GM19468 (cell line): ENCODE data around the gene SLC37A4.
"Not testable (repeated sequence)": the region's sequence is repeated elsewhere in the genome, so short reads cannot be mapped to it uniquely, and the experiment has no call there.

Source experiments
- ATAC-seq: cut with Tn5 transposase; IDR thresholded peaks from one replicate; pipeline ENCODE4 v1.9.1; 2021; ENCODE audit warnings: mild to moderate bottlenecking, moderate library complexity, moderate number of reproducible peaks; ENCODE audit not compliant: unreplicated experiment; ENCODE audit errors: extremely low read depth

Gene SLC37A4

DNA sequence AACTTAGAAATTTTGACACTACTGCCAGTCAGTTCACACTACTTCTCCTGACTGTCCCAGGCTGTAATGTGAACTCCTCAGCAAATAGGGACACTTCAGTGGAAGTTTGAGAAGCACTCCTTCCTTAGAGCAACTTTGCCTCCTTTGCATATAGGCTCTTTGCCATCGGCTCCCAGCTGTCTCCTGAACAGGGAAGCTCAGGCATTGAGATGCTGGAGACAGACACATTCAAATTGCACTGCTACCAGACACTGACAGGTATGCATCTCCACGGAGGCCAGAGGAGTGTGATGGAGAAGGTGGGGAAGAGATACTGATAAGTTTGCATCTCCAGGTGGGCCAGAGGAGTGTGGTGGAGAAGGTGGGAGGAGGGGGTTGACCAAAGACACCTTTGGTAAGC, 10.7 kb downstream of the SLC37A4 start:
- ATAC-seq: no peak

DNA sequence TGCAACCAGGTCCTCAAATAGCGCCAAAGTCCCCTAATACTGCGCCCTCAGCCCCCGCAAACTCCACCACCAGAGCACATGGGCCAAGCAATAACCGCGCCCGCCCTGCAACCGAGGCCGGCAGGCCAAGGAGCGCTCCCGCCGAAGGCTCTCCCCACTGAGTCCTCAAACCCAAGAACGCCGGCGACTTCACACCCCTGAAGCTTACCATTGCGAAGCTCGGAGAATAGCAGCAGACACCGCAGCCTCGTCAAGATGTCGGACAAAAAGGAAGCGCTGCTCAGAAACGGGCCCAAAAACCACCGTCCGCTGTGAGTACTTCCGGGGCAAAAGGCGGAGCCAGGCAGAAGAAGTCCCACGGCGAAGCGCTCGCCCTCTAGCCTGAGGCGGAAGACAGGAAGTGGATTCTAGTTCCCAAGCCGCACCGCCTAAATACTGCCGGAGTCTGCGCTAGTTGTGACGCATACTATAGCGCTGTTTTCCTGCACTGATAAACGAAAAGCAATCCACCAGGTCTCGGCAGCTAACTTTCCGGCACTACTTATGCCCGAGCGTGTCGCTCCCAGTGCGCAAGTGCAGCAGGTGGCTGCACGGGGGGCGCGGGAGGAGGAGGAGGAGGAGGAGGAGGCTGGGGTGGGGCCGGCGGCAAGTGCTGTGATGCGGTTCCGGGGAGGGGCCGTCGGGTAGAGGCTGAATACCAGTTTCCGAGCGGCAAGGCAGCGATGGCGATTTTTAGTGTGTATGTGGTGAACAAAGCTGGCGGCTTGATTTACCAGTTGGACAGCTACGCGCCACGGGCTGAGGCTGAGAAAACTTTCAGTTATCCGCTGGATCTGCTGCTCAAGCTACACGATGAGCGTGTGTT, 12.4 kb downstream of the SLC37A4 start, which contains the start of the genes RPS25 and TRAPPC4:
Gene RPS25 (minus strand): TSS at position 270 of the 865 bp plus-strand sequence. CDS start 59 bp downstream, at position 211.
Gene TRAPPC4 (plus strand): TSS at position 693 of the 865 bp plus-strand sequence. CDS start 30 bp downstream, at position 723.
- ATAC-seq: peak; percentile 76

DNA sequence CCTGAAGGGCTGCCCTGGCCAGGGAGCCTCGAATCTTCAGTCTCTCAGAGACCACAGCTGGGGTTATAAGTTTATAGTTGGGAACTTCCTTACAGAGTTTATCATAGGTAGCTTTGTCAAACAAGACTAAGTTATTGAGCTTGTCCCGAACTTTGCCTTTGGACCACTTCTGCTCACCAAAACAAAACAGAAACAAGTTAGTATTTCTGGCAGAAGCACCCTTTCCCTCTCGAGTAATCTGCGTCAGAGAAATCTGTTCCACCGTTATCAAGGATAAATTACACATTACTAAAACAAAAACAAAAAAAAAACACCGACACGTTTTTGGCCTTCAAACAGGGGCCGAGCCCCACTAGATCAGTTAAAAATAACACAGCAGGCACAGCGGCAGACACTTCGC, 13.3 kb downstream of the SLC37A4 start:
- ATAC-seq: not testable (repeated sequence)

DNA sequence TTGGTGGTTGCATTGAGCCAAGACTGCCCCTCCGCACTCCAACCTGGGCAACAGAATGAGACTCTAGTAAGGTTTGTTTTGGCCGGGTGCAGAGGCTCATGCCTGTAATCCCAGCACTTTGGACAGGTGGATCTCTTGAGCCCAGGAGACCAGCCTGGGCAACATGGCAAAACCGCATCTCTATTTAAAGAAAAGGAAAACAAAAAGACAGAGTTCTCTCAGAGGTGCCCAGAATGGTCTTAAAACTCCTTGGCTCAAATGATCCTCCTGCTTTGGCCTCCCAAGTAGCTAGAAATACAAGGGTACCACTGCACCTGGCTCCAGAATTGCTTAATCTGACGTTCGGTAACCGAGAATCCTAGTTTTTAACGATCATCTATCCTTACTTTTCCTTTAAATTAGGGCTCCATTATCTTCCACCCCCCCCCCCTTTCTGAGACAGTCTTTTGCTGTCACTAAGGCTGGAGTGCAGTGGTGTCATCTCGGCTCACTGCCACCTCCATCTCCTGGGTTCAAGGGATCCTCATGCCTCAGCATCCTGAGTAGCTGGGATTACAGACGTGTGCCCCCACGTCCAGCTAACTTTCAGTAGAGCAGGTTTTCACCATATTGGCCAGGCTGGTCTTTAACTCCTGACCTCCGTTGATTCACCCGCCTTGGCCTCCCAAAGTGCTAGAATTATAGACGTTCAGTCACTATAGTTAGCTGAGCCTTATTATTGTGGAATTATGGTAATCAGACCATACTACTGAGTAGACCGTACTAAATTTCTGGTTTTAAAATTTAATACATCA, 14.3 kb downstream of the SLC37A4 start:
- no peak for ATAC-seq

DNA sequence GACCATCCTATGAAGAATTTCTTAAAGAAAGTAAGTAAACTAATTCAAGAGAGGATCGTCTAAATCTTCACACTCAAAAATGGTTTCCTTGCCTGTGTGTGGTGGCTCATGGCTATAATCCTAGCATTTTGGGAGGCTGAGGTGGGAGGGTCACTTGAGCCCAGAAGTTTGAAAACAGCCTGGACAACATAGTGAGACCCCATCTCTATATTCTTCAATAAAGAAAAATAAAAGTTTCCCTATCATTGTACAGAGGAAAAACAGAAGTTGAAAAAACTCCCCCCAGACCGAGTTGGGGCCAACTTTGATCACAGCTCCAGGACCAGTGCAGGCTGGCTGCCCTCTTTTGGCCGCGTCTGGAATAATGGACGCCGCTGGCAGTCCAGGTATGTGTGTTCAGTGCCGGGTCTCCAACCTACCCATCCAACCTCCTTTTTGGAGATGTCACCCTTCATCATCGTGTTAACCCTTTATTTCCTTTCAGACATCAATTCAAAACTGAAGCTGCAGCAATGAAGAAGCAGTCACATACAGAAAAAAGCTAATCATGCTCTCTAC, 15.5 kb downstream of the SLC37A4 start:
- no peak for ATAC-seq

DNA sequence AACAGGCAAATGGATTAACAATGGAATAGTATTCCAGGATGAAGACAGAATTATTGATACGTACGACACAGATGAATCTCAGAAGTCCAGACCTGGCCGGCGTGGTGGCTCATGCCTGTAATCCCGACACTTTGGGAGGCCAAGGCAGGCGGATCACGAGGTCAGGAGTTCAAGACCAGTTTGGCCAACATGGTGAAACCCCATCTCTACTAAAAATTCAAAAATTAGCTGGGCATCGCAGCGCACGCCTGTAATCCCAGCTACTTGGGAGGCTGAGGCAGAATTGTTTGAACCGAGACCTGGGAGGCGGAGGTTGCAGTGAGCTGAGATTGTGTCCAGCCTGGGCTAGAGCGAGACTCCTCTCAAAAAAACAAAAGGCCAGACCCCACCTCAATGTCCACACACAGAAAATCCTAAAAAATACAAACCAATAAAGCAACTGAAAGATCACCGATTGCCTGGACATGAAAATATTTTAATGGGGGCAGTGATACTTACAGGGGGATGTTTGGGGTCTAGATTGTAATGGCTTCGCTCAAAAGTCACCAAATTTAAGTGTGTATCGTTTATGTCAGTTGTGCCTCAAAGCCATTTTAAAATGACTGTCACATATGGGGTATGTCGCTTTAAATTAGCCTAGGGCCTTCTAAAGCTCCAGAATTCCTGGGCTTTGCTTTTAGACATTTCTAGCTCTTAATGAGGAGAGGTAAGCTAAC, 16.3 kb downstream of the SLC37A4 start:
- ATAC-seq: no peak

DNA sequence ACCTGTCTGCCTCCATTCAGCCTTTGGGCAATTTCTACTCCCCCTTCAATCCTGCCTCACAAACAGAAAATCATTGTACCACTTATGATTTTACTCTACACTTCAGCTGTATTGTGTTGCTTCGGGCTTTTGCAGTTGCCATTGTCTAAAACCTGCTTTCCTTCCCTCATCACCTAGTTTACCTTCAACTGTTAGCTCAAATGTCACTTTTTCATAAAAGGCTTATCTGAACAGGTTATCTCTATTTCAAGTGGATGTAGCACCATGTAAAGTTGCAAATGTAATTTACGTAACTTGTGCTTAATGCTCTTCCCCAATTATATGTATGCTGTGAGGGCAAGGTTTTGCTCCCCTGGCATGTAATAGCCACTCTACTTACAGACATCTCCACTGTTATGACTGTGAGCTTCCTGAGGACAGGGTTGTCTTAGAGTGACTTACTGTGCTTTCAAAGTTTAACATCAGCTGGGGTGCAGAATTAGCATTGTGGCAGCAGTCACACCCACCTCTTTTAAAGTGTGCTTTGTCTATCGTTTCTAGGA, 18.0 kb downstream of the SLC37A4 start:
- no peak for ATAC-seq

DNA sequence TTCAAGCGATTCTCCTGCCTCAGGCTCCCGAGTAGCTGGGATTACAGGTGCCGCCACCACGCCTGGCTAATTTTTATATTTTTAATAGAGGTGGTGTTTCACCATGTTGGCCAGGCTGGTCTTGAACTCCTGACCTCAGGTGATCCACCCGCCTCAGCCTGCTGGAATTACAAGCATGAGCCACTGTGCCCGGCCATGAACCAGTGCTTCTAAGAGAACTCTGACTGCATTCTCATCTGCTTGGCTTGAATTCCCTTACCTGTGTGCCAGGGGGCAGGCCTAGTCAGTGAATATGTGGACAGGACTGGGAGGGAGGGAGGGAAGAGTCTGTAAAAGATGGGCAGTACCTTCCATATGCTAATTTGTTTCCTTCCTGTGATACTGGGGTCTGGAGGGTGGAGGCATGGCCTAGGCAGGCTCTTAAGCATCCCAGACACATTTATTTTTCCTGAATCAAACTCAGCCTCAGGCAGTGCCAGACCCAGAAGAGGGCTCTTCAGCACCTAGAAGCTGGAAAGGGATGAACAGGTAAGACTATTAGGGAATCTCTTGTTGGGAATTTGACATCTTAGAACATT, 19.1 kb downstream of the SLC37A4 start:
- ATAC-seq: no peak

DNA sequence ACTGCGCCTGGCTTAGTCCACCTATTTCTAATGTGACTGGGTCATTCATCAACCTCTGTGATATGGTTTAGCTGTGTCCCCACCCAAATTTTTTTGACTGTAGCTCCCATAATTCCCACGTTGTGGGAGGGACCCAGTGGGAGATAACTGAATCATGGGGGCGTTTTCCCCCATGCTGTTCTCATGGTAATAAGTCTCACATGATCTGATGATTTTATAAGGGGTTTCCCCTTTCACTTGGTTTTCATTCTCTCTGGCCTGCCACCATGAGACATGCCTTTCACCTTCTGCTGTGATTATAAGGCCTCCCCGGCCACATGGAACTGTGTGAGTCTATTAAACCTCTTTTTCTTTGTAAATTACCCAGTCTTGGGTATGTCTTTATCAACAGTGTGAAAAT, 24.0 kb downstream of the SLC37A4 start:
- ATAC-seq: no peak

DNA sequence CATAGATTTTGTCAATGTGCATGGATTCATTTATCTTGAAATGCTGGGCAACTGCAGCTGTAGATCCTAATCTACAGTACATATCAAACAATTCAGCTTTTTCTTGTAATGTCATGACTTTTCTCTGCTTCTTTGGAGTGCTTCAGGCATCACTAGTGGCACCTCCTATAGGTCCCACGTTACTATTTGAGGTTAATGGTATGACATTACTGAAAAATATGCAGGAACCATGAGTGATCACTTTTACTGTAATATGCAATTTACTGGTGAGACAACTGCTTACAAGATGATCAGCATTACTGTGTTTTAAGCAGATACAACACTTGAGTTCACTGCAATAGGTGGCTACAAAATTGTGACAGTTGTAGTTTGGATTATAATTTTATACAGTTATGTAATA, 29.8 kb downstream of the SLC37A4 start:
- ATAC-seq: no peak

DNA sequence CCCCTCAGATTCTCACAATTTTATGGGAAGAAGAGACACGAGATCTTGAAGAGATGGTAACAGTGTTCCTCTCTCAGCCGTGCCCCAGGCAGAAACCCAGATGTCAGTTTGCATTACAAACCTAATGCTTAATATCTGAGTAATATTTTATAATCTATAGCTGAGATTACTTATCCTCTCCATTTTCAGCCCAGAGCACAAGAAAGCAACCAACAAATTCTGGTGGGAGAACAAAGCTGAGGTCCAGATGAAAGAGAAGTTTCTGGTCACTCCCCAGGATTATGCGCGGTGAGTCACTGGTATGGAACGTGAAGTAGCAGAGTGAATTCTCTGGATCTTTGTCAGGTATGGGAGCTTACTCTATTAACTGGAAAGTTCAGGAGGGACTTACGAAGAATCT, 31.9 kb downstream of the SLC37A4 start:
- ATAC-seq: no peak

DNA sequence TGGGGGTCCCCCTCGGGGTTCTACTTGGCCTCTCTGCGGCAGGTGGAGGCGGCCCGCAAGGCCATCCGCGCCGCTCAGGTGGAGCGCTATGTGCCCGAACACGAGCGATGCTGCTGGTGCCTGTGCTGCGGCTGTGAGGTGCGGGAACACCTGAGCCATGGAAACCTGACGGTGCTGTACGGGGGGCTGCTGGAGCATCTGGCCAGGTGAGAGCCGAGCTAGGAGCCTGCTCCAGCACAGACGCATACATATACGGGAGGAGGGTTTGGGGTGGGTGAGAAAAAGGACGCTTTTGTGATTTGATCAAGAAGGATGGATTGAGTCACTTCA, 32.3 kb downstream of the SLC37A4 start:
- ATAC-seq: no peak

DNA sequence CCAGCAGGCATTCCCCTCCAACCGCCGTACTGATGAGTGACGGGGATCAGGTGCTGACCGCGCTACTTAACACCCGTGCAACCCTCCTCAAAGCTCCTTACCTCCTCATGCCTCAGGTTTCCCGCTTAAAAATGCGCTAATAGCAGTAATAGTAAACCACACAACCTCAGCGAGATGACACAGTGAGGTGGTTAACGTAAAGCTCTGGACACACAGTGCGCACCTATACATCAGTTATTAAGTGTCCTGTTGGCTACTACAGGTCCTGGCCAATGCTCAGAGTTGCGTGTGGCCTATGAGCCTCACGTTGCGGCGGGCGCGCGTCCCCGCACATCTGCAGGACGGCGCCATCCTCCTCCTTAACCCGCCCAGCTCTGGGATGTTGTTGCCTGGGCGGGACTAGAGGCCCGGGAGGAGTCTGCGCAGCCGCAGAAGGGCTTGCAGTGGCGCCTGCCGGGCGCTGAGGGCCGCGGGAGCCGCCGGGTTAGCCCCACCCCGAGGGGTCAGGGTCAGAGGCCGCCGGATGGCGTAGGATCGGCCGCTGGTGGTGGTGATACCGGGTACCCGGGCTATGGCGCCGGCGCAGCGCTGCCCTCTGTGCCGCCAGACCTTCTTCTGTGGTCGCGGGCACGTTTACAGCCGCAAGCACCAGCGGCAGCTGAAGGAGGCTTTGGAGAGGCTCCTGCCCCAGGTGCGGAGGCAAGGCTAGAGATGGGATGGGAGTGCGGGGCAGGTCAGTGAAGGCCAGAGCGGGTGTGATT, 32.9 kb downstream of the SLC37A4 start, which contains the start of gene CENATAC:
Gene CENATAC (plus strand): TSS at position 512 of the 761 bp plus-strand sequence. CDS start 60 bp downstream, at position 572.
- ATAC-seq: peak; percentile 90

DNA sequence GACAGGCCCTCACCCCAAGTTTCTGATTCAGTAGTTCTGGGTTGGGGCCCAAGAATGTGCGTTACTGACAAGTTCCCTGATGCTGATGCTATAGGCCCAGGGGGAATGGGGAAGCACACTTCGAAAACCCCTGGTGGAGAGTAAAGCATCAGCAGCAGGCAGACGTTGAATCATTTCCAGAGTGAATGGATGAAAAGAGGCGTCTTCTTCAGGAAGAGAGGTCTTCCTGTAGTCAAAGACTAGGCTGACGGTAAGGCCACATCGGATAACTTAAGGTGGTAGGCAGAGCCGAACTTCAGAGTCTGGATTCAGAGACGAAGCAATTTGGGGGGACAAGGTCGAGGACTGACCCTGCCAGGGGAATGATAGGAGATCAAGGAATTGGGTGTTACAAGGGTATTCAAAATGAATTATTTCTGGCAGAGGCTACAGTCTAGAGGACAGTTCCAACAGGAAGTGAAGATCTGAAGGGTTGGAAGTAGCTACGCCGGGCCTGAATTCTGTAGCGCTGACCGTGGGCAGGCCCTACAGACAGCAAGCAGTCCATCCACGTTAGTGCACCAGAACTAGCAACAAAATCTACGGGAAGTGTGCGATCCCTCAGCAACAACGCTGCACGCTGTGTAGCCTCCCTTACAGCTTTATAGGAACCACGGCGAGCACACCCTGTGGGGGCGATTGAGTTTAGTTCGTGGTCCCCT, 33.6 kb downstream of the SLC37A4 start:
- ATAC-seq: no peak

DNA sequence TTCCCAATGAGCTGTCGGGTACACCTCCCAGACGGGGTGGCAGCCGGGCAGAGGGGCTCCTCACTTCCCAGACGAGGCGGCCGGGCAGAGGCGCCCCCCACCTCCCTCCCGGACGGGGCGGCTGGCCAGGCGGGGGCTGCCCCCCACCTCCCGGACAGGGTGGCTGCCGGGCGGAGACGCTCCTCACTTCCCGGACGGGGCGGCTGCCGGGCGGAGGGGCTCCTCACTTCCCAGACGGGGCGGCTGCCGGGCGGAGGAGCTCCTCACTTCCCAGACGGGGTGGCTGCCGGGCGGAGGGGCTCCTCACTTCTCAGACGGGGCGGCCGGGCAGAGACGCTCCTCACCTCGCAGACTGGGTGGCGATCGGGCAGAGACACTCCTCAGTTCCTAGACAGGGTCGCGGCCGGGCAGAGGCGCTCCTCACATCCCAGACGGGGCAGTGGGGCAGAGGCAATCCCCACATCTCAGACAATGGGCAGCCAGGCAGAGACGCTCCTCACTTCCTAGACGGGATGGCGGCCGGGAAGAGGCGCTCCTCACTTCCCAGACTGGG, 39.1 kb downstream of the SLC37A4 start:
- ATAC-seq: not testable (repeated sequence)

DNA sequence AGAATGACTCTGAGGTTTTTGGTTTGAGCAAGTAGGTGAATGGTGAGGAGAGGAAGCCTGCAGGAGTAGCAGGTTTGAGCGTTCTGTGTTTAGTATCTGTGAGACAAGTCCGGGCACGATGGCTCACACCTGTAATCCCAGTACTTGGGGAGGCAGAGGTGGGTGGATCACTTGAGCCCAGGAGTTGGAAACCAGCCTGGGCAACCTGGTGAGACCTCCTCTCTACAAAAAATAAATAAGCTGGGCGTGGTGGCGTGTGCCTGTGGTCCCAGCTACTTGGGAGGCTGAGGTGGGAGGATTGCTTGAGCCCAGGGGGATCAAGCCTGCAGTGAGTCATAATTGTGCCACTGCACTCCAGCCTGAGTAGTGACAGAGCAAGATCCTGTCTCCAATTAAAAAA, 42.4 kb downstream of the SLC37A4 start:
- ATAC-seq: no peak

DNA sequence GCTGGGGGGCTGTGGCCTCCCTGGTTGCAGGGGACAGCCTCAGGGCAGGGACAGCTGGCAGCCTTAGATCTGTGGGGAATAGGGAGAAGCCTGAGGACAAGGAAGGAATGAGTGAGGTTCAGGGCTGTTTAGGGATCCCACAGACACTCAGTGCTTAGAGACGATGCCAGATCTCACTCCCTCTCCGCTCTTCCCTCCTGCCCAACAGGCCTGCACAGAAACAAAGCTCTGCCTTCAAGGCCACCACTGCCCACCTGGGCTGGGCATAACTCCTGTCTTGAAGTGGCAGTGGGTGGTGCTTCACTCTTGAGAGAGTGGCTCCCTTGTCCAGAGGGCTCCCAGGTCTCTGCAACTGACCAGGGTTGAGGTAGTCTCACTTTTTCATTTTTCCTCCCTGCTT, 45.9 kb downstream of the SLC37A4 start:
- no peak for ATAC-seq

DNA sequence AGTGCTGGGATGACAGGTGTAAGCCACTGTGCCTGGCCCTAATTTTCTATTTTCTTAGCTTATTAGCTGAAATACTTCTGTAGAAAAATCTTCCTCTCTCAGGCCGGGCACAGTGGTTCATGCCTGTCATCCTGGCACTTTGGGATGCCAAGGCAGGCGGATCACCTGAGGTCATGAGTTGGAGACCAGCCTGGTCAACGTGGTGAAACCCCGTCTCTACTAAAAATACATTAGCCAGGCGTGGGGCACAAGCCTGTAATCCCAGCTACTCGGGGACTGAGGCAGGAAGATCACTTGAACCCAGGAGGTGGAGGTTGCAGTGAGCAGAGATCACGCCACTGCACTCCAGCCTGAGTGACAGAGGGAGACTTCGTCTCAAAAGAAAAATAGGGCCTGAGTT, 46.3 kb downstream of the SLC37A4 start:
- ATAC-seq: not testable (repeated sequence)
